Measurements from ENCODE around the gene BICDL1. TPM values are rescaled to one million over a fixed set of nuclear protein-coding genes. Genes with fewer than 3 reads are reported as not detected.
A peak's percentile ranks its signal among the peaks of the same experiment; 100 is the strongest.

BICDL1 gene
- total RNA-seq, 1 experiment from 2014 or later, result 22.2 TPM

- H3K36me3 ChIP-seq (ENCODE audit: control insufficient read depth, insufficient read depth, low read length), result no peaks in the 10 kb centered on the region
- intact Hi-C loops (cut with micrococcal nuclease; ENCODE audit: unreplicated experiment), result no loop called here
- DNase-seq (ENCODE audit: low read depth, low spot score) (no peak), ATAC-seq (no peak)
- H3K9me3 ChIP-seq (ENCODE audit: control insufficient read depth, insufficient read depth, low read depth, low read length), result no peaks in the 10 kb centered on the region
- no peak for TF ChIP-seq SIN3A (IDR thresholded peaks at IDR 0.05; ENCODE audit: borderline replicate concordance, insufficient read depth, low read depth, low read length)
- no peak for TF ChIP-seq POLR2AphosphoS5 (IDR thresholded peaks at IDR 0.05; ENCODE audit: low read depth, low read length)
- no peak for TF ChIP-seq TCF7L2 (IDR thresholded peaks at IDR 0.05; ENCODE audit: low read depth, low read length)
- TF ChIP-seq REST (IDR thresholded peaks at IDR 0.05; ENCODE audit: insufficient read depth in 1 of 2, low read depth in 2 of 2, low read length in 1 of 2), result no peak
- no peak for TF ChIP-seq CTCF (IDR thresholded peaks at IDR 0.05)
- POLR2A ChIA-PET, result no interaction called here
- H3K27ac ChIP-seq (ENCODE audit: low read length), result no peak overlapping the region
- no TSS peak for BruUV-seq (replicated peaks)
- H3K4me1 ChIP-seq (ENCODE audit: control insufficient read depth, insufficient read depth, low read length), result peaks cover 7% of the 10 kb centered on the region
- in situ Hi-C loops (cut with HindIII; ENCODE audit: low pct_unique_long_range_greater_than_20kb, low sequenced_read_pairs), result no loop called here
- no peak overlapping the region for H3K4me3 ChIP-seq (ENCODE audit: low read depth in 2 of 2, low read length in 2 of 2)
- H3K27me3 ChIP-seq (ENCODE audit: control insufficient read depth, insufficient read depth, low read length), result no peaks in the 10 kb centered on the region
- CTCF ChIA-PET, result no interaction called here
Measured at GRCh38 chr12:120081641-120082040, 92.6 kb downstream of the BICDL1 start.

GRCh38 chr12:120085920-120086645 lies 97.0 kb downstream of the BICDL1 start:
- TF ChIP-seq TCF7L2 (IDR thresholded peaks at IDR 0.05; ENCODE audit: low read depth, low read length), result no peak
- TF ChIP-seq REST (IDR thresholded peaks at IDR 0.05; ENCODE audit: insufficient read depth in 1 of 2, low read depth in 2 of 2, low read length in 1 of 2), result no peak
- no peak for TF ChIP-seq CTCF (IDR thresholded peaks at IDR 0.05)
- no peak for TF ChIP-seq POLR2AphosphoS5 (IDR thresholded peaks at IDR 0.05; ENCODE audit: low read depth, low read length)
- TF ChIP-seq SIN3A (IDR thresholded peaks at IDR 0.05; ENCODE audit: borderline replicate concordance, insufficient read depth, low read depth, low read length), result no peak
- Histone ChIP-seq H3K4me1 (ENCODE audit: control insufficient read depth, insufficient read depth, low read length) (peaks cover 12% of the 10 kb centered on the region), H3K27ac (ENCODE audit: low read length) (peak overlapping the region; percentile 92), H3K27me3 (ENCODE audit: control insufficient read depth, insufficient read depth, low read length) (no peaks in the 10 kb centered on the region), H3K4me3 (ENCODE audit: low read depth in 2 of 2, low read length in 2 of 2) (peak overlapping the region; percentile 45 to 61; a peak in 2 of 4 replicates), H3K36me3 (ENCODE audit: control insufficient read depth, insufficient read depth, low read length) (no peaks in the 10 kb centered on the region), H3K9me3 (ENCODE audit: control insufficient read depth, insufficient read depth, low read depth, low read length) (no peaks in the 10 kb centered on the region)
- BruUV-seq (replicated peaks), result no TSS peak
- in situ Hi-C loops (cut with HindIII; ENCODE audit: low pct_unique_long_range_greater_than_20kb, low sequenced_read_pairs) (no loop called here), intact Hi-C loops (cut with micrococcal nuclease; ENCODE audit: unreplicated experiment) (loop anchor here (5.0 kb wide), 1 partner anchor 99 kb away; the partner anchor contains the start of gene BICDL1)
- ATAC-seq, result no peak
- CTCF ChIA-PET, result no interaction called here
- DNase-seq (ENCODE audit: low read depth, low spot score), result no peak
- POLR2A ChIA-PET, result no interaction called here

All from Panc1 (cell line).